RWPE1 (cell line): ENCODE results near the gene RAC2.

Experiments used
- CTCF ChIA-PET: fragments of 350-600 bp; sonication (Branson Sonifier 250); formaldehyde crosslinking; extraction: SDS; loops from one replicate; lab custom pipeline; 2021; lab: Yijun Ruan, JAX
- POLR2A ChIA-PET: fragments of 400-600 bp; formaldehyde crosslinking; extraction: SDS; loops from one replicate; lab custom pipeline; 2020; ENCODE audit warnings: antibody characterized with exemption; ENCODE audit not compliant: low non-redundant PET; lab: Yijun Ruan, JAX
- DNase-seq: peaks from one replicate; pipeline ENCODE4 v3.0.0; 2012; ENCODE audit warnings: low spot score
- H3K27ac ChIP-seq: fragments of 450-650 bp; 2 replicates; pipeline ENCODE4 v1.5.1; 2017
- CTCF ChIP-seq: fragments of 450-650 bp; conservative IDR thresholded peaks from 2 replicates; pipeline ENCODE4 v1.5.1; 2017; ENCODE audit warnings: low read depth, mild to moderate bottlenecking

RAC2 gene

DNA sequence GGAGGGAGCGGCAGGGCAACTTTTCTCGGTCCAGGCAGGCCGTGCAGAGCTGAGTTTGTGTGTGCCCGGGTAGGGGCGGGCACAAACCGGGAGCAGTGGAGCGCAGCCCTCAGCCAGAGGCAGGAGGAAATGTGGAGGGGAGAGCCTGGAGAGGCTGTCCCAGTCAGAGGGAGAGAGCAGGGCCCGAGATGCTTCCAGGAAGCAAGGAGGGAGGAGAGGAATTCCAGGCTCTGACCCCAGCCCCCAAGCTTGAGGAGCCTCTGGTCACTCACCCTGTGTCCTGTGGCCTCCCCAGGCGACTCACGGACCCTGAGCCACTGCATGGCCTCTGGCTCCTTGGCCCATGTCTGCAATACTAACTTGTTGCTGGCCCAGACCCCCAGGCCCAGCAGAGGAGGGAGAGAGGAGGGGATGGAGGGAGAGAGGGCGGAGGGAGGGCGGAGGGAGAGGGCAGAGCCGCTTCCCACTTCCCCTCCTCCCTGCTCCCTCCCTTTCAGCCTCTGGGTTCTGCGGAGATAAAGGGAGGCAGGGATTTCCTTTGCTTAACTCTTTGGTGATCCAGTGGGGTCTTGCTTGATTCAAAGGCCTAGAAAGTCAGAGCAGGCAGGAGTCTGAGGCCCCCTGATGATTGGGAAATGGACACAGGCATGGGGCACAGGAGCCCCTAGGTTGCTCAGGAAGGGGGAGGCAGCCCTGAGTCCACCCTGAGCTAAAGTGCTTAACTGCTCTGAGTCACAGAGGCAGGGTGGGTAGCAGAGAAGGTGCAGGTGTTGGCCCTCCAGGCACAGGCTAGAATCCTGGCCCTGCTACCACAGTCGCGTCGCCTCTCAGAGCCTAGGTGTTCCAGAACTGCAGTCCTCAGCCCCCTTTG, 55.9 kb downstream of the RAC2 start, which contains the start of gene C1QTNF6:
Gene C1QTNF6 (minus strand): TSS at position 357 of the 871 bp plus-strand sequence. CDS start 34 bp downstream, at position 323.
- POLR2A ChIA-PET, result no interaction called here
- H3K27ac ChIP-seq, result peak within 1 kb of the TSS; percentile 96

DNA sequence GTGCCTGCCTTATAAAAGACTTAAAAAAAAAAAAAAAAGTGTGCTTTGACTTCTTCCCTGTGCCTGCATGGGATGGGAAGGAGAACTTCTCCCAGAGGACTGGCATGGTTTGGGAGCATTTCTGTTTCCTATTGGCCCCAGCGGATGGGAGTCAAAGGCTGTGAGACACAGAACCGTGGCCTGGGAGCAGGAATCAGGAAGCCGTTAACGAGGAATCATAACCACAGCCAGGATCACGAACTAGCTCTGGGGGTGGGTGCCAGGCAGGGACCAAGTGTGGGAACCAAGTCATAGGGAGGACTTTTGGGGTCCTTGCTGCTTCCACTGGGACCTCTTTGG, 56.5 kb downstream of the RAC2 start:
- TF ChIP-seq CTCF, result no peak
- H3K27ac ChIP-seq, result peak overlapping the region; percentile 96
- DNase-seq, result peak; percentile 22
- POLR2A ChIA-PET, result no interaction called here
- CTCF ChIA-PET, result no interaction called here

More for the DNA sequence above, 55.9 kb downstream of the RAC2 start, which contains the start of gene C1QTNF6:
- CTCF ChIA-PET, result no interaction called here
- TF ChIP-seq CTCF, result no peak
- peak; percentile 26 for DNase-seq

DNA sequence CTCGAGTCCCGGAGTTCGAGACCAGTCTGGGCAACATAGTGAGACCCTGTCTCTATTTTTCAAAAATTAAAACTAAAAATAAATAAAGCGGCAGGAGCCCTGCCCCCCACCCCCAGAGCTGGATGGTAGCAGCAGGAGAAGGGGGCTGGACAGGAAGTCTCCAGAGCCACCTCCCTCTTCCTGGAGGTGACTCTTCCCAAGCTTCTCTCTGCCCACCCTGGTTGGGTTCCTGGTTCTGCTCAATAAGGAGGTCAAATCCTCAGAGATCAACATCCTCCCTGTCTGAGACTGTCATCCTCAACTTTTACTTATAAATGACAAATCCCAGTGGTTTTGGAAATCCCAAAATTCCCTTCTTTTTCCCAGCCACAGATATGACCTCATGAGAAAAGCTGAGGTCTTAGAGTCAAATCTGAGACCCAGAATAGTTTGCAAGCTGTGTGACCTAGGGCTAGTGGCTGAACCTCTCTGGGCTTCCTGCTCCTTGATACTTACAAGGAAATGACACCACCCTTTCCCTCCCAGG, 57.0 kb downstream of the RAC2 start:
- POLR2A ChIA-PET, result no interaction called here
- TF ChIP-seq CTCF, result no peak
- peak overlapping the region; percentile 96 for H3K27ac ChIP-seq
- no peak for DNase-seq
- CTCF ChIA-PET, result no interaction called here

DNA sequence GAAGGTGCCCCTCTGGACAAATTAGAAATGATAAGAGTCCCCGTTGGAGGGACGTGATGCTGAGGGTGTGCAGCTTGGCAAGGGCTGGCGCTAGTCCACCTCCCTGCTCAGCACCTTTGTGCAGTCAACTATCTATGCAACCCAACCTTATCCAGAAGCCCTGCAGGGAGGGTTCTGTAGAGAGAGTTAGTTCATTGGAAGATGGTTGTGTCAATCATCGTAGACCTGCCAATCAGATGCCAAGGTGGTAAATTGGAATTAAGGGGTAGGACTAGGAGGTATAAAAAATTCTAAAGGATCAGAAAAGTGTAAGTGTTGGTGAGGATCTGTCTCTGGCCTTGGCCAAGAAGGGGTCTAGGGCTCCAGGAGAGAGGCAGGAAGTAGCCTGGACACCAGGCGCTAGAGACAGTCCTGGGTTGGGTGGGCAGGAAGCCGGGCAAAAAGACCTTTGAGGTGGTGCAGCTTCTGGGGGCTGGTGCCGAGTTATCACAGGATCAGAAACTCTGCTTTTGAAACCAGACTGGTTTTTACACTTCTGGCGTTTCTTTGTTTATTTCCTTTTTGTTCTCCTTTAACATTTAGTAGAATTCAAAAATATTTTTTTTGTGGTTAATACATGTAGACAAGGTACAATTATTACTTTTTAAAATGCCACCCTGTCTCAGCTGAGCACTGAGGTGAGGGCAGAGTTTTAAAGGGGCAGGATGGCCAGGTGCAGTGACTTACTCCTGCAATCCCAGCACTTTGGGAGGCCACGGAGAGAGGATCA, 57.7 kb downstream of the RAC2 start:
- no peak for TF ChIP-seq CTCF
- ChIA-PET CTCF (interaction anchor here (0.6 kb wide), 1 partner anchor 327 kb away, joined by 4 read pairs; no protein-coding TSS in a partner anchor), POLR2A (no interaction called here)
- H3K27ac ChIP-seq, result peak overlapping the region; percentile 96
- DNase-seq, result peak; percentile 92

GRCh38 chr22:37185646-37186227, 58.3 kb downstream of the RAC2 start:
- DNase-seq, result no peak
- H3K27ac ChIP-seq, result peak overlapping the region; percentile 96
- POLR2A ChIA-PET, result no interaction called here
- TF ChIP-seq CTCF, result no peak
- CTCF ChIA-PET, result interaction anchor here (0.6 kb wide), 1 partner anchor 326 kb away, joined by 4 read pairs; no protein-coding TSS in a partner anchor
